Endodermal cell (in vitro differentiated cells): Measurements from ENCODE around the gene RCOR1. TPM values are rescaled to one million over a fixed set of nuclear protein-coding genes. Genes with fewer than 3 reads are reported as not detected.
"Not testable (repeated sequence)": the region's sequence is repeated elsewhere in the genome, so short reads cannot be mapped to it uniquely, and the experiment has no call there.

Experiments used
- DNase-seq: peaks from one replicate; pipeline ENCODE4 v3.0.0-alpha.2; 2017
- H3K27ac ChIP-seq: 2 replicates; pipeline ENCODE4 v1.5.1; 2013; ENCODE audit warnings: mild to moderate bottlenecking, low read depth, low read length, moderate library complexity
- H3K27me3 ChIP-seq: 2 replicates; pipeline ENCODE4 v1.6.1; 2013; ENCODE audit warnings: mild to moderate bottlenecking, low read length, moderate library complexity; ENCODE audit not compliant: insufficient read depth, control insufficient read depth, poor library complexity, severe bottlenecking
- H3K36me3 ChIP-seq: 2 replicates; pipeline ENCODE4 v1.7.0; 2013; ENCODE audit warnings: mild to moderate bottlenecking, low read length, moderate library complexity; ENCODE audit not compliant: control insufficient read depth, insufficient read depth
- H3K4me1 ChIP-seq: one replicate; pipeline ENCODE4 v1.7.0; 2013; ENCODE audit warnings: low read length; ENCODE audit not compliant: control insufficient read depth, insufficient read depth
- H3K4me3 ChIP-seq: 2 replicates; pipeline ENCODE4 v1.5.1; 2013; ENCODE audit warnings: mild to moderate bottlenecking, low read length, moderate library complexity
- H3K9ac ChIP-seq: 2 replicates; pipeline ENCODE4 v1.6.1; 2013; ENCODE audit warnings: mild to moderate bottlenecking, low read length, moderate library complexity; ENCODE audit not compliant: poor library complexity, severe bottlenecking; ENCODE audit errors: extremely low read depth
- H3K9me3 ChIP-seq: 2 replicates; pipeline ENCODE4 v1.6.1; 2013; ENCODE audit warnings: mild to moderate bottlenecking, low read length, moderate library complexity; ENCODE audit not compliant: control insufficient read depth
- H3K27ac Mint-ChIP-seq: 2 replicates; pipeline ENCODE4 v1.8.0; 2020; ENCODE audit warnings: mixed read lengths
- H3K27me3 Mint-ChIP-seq: 2 replicates; pipeline ENCODE4 v1.8.0; 2021; ENCODE audit warnings: mild to moderate bottlenecking, mixed read lengths; ENCODE audit not compliant: insufficient read depth
- H3K36me3 Mint-ChIP-seq: 2 replicates; pipeline ENCODE4 v1.8.0; 2020; ENCODE audit warnings: low read depth, mixed read lengths
- H3K4me1 Mint-ChIP-seq: 2 replicates; pipeline ENCODE4 v1.8.0; 2020; ENCODE audit warnings: mixed read lengths
- H3K4me3 Mint-ChIP-seq: 2 replicates; pipeline ENCODE4 v1.8.0; 2020; ENCODE audit warnings: mild to moderate bottlenecking, moderate library complexity, mixed read lengths
- H3K9me3 Mint-ChIP-seq: 2 replicates; pipeline ENCODE4 v1.8.0; 2020; ENCODE audit warnings: mild to moderate bottlenecking, mixed read lengths
- WGBS, 2 experiments: methylation state at CpG; one replicate each; pipeline versions ENCODE4 v1.1.5 to v1.1.7; 2013; ENCODE audit warnings: missing lambda C conversion rate in 2 of 2, mixed read lengths in 1 of 2; ENCODE audit not compliant: insufficient coverage in 1 of 2, insufficient read length in 1 of 2; 5-methylcytosine and 5-hydroxymethylcytosine counted together
- total RNA-seq, 2 donors: library from RNA; stranded (reverse); fragmentation: NEBNext Ultra II Directional in 1 of 2; extraction: Animal tissue kit (Norgen Biotek cat#: 25700) in 1 of 2; gene quantifications; 2 replicates in 1 of 2; 3 replicates in 1 of 2; pipeline ENCODE4 v1.2.1, GENCODE V29; 2021
- TF ChIP-seq, protein P1 (sequence below): fragments of 200-600 bp; sonication (generic); conservative IDR thresholded peaks from 2 replicates; pipeline ENCODE4 v1.5.0; 2021; ENCODE audit warnings: antibody characterized with exemption, mild to moderate bottlenecking

Gene RCOR1
- total RNA-seq, 2 donors from 2014 or later: 30.3 to 31.5 TPM

DNA sequence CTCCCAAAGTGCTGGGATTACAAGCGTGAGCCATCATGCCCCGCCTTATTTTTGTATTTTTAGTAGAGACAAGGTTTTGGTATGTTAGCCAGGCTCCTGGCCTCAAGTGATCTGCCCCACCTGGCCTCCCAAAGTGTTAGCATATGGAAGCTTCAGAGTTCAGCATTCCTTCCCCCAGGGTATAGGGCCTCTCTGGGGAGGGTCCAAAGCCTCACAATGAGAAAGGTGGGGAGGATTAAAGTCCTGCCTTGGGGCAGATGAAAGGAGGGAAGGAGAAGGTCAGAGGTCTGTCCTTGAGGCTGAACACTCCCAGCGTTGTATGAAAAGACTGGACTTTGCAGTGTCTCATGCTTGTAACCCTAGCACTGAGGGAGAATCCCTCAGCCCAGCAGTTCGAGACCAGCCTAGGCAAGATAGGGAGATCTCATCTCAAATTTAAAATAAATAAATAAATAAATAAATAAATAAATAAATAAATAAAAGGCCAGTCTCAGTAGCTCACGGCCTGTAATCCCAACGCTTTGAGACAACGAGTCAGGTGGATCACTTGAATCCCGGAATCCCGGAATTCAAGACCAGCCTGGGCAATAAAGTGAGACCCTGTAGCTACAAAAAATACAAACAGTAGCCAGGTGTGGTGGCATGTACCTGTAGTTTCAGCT lies 22.0 kb upstream of the RCOR1 start:
- H3K4me3 Mint-ChIP-seq: no peak overlapping the region
- Histone ChIP-seq H3K27me3 (no peaks in the 10 kb centered on the region), H3K36me3 (no peaks in the 10 kb centered on the region), H3K27ac (no peak overlapping the region), H3K4me1 (no peaks in the 10 kb centered on the region), H3K9ac (no peak overlapping the region), H3K4me3 (no peak overlapping the region), H3K9me3 (no peaks in the 10 kb centered on the region)
- WGBS, 2 experiments: 92% methylated on average over 8 of the region's 9 CpGs
- no peak overlapping the region for H3K27ac Mint-ChIP-seq
- no peaks in the 10 kb centered on the region for H3K27me3 Mint-ChIP-seq
- TF ChIP-seq, protein P1, sequence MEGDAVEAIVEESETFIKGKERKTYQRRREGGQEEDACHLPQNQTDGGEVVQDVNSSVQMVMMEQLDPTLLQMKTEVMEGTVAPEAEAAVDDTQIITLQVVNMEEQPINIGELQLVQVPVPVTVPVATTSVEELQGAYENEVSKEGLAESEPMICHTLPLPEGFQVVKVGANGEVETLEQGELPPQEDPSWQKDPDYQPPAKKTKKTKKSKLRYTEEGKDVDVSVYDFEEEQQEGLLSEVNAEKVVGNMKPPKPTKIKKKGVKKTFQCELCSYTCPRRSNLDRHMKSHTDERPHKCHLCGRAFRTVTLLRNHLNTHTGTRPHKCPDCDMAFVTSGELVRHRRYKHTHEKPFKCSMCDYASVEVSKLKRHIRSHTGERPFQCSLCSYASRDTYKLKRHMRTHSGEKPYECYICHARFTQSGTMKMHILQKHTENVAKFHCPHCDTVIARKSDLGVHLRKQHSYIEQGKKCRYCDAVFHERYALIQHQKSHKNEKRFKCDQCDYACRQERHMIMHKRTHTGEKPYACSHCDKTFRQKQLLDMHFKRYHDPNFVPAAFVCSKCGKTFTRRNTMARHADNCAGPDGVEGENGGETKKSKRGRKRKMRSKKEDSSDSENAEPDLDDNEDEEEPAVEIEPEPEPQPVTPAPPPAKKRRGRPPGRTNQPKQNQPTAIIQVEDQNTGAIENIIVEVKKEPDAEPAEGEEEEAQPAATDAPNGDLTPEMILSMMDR: no peak
- H3K4me1 Mint-ChIP-seq: peaks cover 22% of the 10 kb centered on the region
- H3K36me3 Mint-ChIP-seq: no peaks in the 10 kb centered on the region
- H3K9me3 Mint-ChIP-seq: no peaks in the 10 kb centered on the region
- DNase-seq: peak; percentile 63

DNA sequence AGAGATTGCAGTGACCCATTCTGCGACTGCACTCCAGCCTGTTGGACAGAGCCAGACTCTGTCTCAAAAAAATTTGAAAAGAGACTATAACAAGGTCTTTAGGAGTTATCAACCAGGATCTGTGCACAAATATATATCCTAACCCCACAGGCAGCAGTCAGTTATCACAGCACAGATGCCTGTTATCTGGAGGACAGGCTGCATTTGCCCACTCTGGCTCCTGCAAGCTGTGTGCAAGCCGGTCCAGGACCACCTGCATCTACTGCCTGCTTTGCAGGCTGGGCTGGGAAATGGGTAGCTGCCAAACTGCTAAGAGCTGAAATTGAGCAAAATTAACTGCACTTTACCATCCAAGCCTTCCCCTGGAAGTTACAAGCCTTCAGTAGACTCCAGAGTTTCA lies 21.4 kb upstream of the RCOR1 start:
- H3K9me3 ChIP-seq: no peaks in the 10 kb centered on the region
- peaks cover 22% of the 10 kb centered on the region for H3K4me1 Mint-ChIP-seq
- TF ChIP-seq, protein P1: no peak
- 83 to 100% methylated on average over 1 to 2 of the region's 2 CpGs for WGBS, 2 experiments
- peak; percentile 44 for DNase-seq
- no peak overlapping the region for H3K4me3 Mint-ChIP-seq
- H3K27ac ChIP-seq: no peak overlapping the region
- H3K9ac ChIP-seq: no peak overlapping the region
- no peaks in the 10 kb centered on the region for H3K36me3 Mint-ChIP-seq
- no peak overlapping the region for H3K4me3 ChIP-seq
- no peak overlapping the region for H3K27ac Mint-ChIP-seq
- H3K9me3 Mint-ChIP-seq: no peaks in the 10 kb centered on the region
- no peaks in the 10 kb centered on the region for H3K36me3 ChIP-seq
- no peaks in the 10 kb centered on the region for H3K4me1 ChIP-seq
- no peaks in the 10 kb centered on the region for H3K27me3 ChIP-seq
- no peaks in the 10 kb centered on the region for H3K27me3 Mint-ChIP-seq

- Histone ChIP-seq H3K9me3 (no peaks in the 10 kb centered on the region), H3K9ac (no peak overlapping the region), H3K27ac (no peak overlapping the region), H3K4me1 (no peaks in the 10 kb centered on the region), H3K4me3 (no peak overlapping the region), H3K27me3 (no peaks in the 10 kb centered on the region), H3K36me3 (no peaks in the 10 kb centered on the region)
- WGBS, 2 experiments: 95 to 100% methylated on average over 1 to 8 of the region's 10 CpGs
- TF ChIP-seq, protein P1: no peak
- H3K4me3 Mint-ChIP-seq: no peak overlapping the region
- H3K36me3 Mint-ChIP-seq: no peaks in the 10 kb centered on the region
- no peak overlapping the region for H3K27ac Mint-ChIP-seq
- H3K27me3 Mint-ChIP-seq: no peaks in the 10 kb centered on the region
- H3K9me3 Mint-ChIP-seq: no peaks in the 10 kb centered on the region
- H3K4me1 Mint-ChIP-seq: peaks cover 22% of the 10 kb centered on the region
- no peak for DNase-seq
Measured at GRCh38 chr14:102571478-102572042, 20.9 kb upstream of the RCOR1 start.

DNA sequence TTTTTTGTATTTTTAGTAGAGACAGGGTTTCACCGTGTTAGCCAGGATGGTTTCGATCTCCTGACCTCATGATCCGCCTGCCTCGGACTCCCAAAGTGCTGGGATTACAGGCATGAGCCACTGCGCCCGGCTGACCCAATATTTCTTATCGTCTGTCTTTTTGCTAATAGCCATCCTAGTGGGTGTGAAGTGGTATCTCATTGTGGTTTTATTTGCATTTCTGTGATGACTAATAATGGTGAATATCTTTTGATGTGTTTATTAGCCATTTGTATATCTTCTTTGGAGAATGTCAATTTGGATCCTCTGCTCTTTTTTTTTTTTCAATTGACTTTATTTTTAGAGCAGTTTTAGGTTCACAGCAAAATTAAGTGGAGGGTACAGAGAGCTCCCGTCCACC lies 19.3 kb upstream of the RCOR1 start:
- H3K27me3 ChIP-seq, H3K4me3 Mint-ChIP-seq, H3K27me3 Mint-ChIP-seq, H3K27ac ChIP-seq, H3K4me1 ChIP-seq, H3K4me3 ChIP-seq, DNase-seq, H3K36me3 ChIP-seq, H3K9ac ChIP-seq, H3K27ac Mint-ChIP-seq, H3K9me3 ChIP-seq, H3K9me3 Mint-ChIP-seq, H3K36me3 Mint-ChIP-seq: not testable (repeated sequence)
- H3K4me1 Mint-ChIP-seq: peaks cover 16% of the 10 kb centered on the region
- 69 to 78% methylated on average over 7 to 8 of the region's 8 CpGs for WGBS, 2 experiments
